BJ (cell line): ENCODE data around the gene SHANK2. TPM values are rescaled to one million over a fixed set of nuclear protein-coding genes. Genes with fewer than 3 reads are reported as not detected.

Experiments used
- CTCF ChIA-PET: fragments of 350-600 bp; formaldehyde crosslinking; extraction: SDS; loops from one replicate; lab custom pipeline; 2021; ENCODE audit warnings: antibody characterized with exemption, inconsistent platforms; lab: Yijun Ruan, JAX
- POLR2A ChIA-PET: fragments of 300-600 bp; sonication (Branson Sonifier 250); formaldehyde crosslinking; extraction: SDS; loops from one replicate; lab custom pipeline; 2021; ENCODE audit warnings: antibody characterized with exemption; lab: Charles Lee
- DNase-seq: peaks from one replicate; pipeline ENCODE4 v3.0.0-alpha.2; 2011; ENCODE audit warnings: low read depth
- H3K27me3 ChIP-seq: 2 replicates; pipeline ENCODE4 v1.6.0; 2011; ENCODE audit warnings: low read length; ENCODE audit not compliant: control insufficient read depth, insufficient read depth
- H3K36me3 ChIP-seq: 2 replicates; pipeline ENCODE4 v1.5.1; 2011; ENCODE audit warnings: low read length; ENCODE audit not compliant: control insufficient read depth, insufficient read depth
- H3K4me3 ChIP-seq: 2 replicates; pipeline ENCODE4 v1.5.1; 2011; ENCODE audit warnings: low read depth, mild to moderate bottlenecking, control low read depth, low read length
- polyA plus RNA-seq: library from polyadenylated mRNA; depleted of rRNA; stranded (reverse); fragments of >200 nt; gene quantifications from 2 replicates; pipeline ENCODE4 v1.2.3, GENCODE V29; 2011
- TF ChIP-seq, protein P1 (sequence below): IDR thresholded peaks from 2 replicates; pipeline ENCODE4 v1.5.1; 2011; ENCODE audit warnings: low read depth, mild to moderate bottlenecking, control low read depth, inconsistent platforms, low read length, moderate library complexity; ENCODE audit not compliant: insufficient read depth

Gene SHANK2
- polyA plus RNA-seq, 1 experiment: 0.37 TPM

DNA sequence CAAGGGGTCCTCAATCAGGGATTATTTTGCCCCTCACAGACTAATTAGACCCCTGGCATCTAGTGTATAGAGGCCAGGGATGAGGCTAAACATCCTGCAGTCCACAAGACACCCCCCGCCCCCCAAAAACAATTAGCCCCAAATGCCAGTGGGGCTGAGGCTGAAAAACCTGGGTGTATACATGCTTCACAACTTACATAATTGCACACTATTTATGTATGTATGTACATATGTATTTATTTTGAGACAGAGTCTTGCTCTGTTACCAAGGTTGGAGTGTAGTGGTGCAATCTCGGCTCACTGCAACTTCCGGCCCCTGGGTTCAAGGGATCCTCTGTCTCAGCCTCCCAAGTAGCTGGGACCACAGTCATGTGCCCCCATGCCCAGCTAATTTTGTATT, 28.8 kb upstream of the SHANK2 start:
- ChIA-PET POLR2A (no interaction called here), CTCF (interaction anchor here (0.6 kb wide), 1 partner anchor 768 kb away, joined by 5 read pairs; no protein-coding TSS in a partner anchor)
- TF ChIP-seq, protein P1, sequence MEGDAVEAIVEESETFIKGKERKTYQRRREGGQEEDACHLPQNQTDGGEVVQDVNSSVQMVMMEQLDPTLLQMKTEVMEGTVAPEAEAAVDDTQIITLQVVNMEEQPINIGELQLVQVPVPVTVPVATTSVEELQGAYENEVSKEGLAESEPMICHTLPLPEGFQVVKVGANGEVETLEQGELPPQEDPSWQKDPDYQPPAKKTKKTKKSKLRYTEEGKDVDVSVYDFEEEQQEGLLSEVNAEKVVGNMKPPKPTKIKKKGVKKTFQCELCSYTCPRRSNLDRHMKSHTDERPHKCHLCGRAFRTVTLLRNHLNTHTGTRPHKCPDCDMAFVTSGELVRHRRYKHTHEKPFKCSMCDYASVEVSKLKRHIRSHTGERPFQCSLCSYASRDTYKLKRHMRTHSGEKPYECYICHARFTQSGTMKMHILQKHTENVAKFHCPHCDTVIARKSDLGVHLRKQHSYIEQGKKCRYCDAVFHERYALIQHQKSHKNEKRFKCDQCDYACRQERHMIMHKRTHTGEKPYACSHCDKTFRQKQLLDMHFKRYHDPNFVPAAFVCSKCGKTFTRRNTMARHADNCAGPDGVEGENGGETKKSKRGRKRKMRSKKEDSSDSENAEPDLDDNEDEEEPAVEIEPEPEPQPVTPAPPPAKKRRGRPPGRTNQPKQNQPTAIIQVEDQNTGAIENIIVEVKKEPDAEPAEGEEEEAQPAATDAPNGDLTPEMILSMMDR: no peak
- H3K4me3 ChIP-seq: no peak overlapping the region
- no peak for DNase-seq
- peaks cover 7% of the 10 kb centered on the region for H3K27me3 ChIP-seq
- H3K36me3 ChIP-seq: no peaks in the 10 kb centered on the region

DNA sequence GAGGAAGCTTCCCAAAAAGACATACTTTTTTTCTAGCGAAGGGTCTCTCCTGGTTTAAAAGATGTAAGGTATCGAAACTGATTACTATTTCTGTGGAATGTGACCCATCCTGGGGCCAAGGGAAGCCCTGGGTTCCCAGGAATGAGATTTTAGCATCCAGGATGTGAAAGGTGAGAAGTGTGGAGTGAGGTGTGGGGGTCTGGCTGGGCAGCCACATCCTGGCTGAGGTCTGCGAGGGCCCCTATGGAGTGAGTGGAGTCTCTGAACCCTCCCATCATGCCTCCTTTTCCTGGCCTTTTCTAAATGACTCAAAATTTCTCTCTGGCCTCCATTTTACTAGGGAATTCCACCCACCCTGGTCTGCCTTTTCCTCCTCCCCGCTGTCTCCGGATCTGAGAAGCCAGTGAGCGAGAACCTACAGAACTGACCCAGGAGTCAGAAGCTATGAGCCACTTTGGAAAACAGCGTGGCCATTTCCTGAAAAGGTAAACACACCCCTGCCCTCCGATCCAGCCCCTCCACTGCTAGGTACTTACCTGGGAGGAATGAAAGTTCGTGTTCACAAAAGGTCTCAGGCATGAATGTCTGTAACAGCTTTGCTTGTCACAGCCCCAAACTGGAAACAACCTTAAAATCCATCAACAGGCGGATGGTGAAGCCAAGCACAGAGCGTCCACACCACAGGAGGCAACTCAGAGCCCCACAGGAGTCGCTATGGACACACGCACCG, 27.7 kb upstream of the SHANK2 start:
- ChIA-PET CTCF (no interaction called here), POLR2A (no interaction called here)
- Histone ChIP-seq H3K4me3 (no peak overlapping the region), H3K27me3 (peaks cover 7% of the 10 kb centered on the region), H3K36me3 (no peaks in the 10 kb centered on the region)
- TF ChIP-seq, protein P1: no peak
- no peak for DNase-seq

DNA sequence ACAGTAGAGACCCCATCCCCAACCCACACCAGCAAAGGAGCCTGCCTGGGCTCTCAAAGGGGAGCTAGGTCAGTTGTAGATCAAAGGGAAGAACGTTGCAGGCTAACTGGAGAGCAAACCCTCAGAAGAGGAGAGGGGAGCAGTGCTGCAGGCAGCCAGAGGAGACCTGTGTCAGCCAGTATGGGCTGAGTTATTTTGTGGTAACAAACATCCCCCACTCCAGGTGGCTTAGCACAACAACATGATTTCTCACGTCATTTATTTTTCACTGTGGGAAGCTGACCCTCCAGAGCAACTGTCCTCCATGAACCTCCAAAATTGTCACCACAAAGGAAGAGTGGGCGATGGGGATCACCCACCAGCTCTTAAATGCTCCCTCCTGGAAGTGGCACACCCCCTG, 19.8 kb upstream of the SHANK2 start:
- POLR2A ChIA-PET: no interaction called here
- no peak for DNase-seq
- Histone ChIP-seq H3K36me3 (no peaks in the 10 kb centered on the region), H3K4me3 (no peak overlapping the region), H3K27me3 (peaks cover 3% of the 10 kb centered on the region; the same call in 1 of the 2 replicates)
- TF ChIP-seq, protein P1: no peak
- CTCF ChIA-PET: interaction anchor here (1.0 kb wide), 1 partner anchor 20 kb away, joined by 6 read pairs; the partner anchor contains the start of gene SHANK2

DNA sequence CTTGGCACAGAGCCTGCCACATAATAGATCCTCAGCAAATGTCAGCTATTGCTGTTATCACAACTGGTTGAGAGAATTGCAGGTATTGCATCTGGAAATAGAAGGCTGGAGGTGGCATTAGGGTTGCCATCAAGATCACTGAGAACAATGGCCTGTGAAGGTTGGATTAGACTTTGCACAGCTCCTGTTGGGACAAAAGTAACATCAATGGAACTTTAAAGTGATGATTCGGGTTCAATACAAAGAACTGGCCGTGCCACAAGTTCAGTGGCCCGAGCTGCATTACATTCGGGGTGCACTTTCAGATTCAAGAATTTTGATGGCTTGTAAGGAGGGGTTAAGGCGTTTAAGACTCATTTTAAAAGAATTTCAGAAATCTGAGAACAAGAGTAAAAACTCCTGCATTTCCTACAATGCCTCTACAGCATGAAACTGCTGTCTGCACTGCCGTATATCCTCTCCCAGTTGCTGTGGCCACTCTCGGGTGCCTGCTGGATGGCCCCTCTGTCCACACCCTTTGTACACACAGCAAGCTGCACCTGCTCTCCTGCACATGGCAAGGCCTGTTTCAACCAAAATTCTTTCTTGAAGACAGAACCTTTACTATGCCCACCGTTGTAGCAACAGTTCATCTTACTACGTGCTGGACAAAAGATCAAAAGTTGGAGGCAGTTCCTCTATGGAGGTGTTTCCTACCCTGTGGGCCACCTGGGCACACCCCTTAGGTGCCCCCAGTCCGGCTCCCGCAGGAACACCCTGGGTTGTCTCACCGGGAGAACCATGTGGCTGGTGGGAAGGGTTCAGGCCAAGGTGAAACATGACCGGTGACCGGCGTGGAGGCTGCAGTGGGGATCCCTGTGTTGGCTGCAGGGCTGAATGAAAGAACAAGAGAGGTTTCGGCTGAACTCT, 17.5 kb upstream of the SHANK2 start:
- DNase-seq: no peak
- H3K27me3 ChIP-seq: peaks cover 3% of the 10 kb centered on the region; the same call in 1 of the 2 replicates
- H3K36me3 ChIP-seq: no peaks in the 10 kb centered on the region
- POLR2A ChIA-PET: no interaction called here
- TF ChIP-seq, protein P1: no peak
- no peak overlapping the region for H3K4me3 ChIP-seq
- CTCF ChIA-PET: no interaction called here
